HepG2 (cell line): ENCODE measurements around the gene IL16. TPM values are rescaled to one million over a fixed set of nuclear protein-coding genes. Genes with fewer than 3 reads are reported as not detected.

ENCODE experiments used
- ATAC-seq: fragments of 200-7000 bp; cut with Tn5 transposase; 3 replicates; pipeline ENCODE4 v1.9.1; 2020; ENCODE audit warnings: mild to moderate bottlenecking, moderate library complexity
- BruUV-seq: library from RNA; stranded (reverse); fragments of 400-500 nt; replicated peaks from 2 replicates; lab custom pipeline; 2021; lab: Mats Ljungman, UMichigan
- CTCF ChIA-PET: fragments of 300-600 bp; formaldehyde crosslinking; extraction: SDS; loops from one replicate; lab custom pipeline; 2021; ENCODE audit warnings: low total read pairs, inconsistent platforms, low intra/inter-chr PET ratio; lab: Yijun Ruan, JAX
- POLR2A ChIA-PET: fragments of 350-600 bp; sonication (Branson Sonifier 250); formaldehyde crosslinking; loops from one replicate; lab custom pipeline; 2020; ENCODE audit warnings: antibody characterized with exemption, inconsistent platforms; lab: Yijun Ruan, JAX
- DNase-seq: peaks from one replicate; pipeline ENCODE4 v3.0.0-alpha.2; 2015; ENCODE audit warnings: low spot score
- FAIRE-seq: peaks from 3 replicates; lab custom pipeline; 2011; peaks lifted over from hg19 to GRCh38; lab: Jason Lieb, UNC
- H2AFZ ChIP-seq: one replicate; pipeline ENCODE4 v1.6.1; 2011; ENCODE audit warnings: low read length, inconsistent platforms
- H3K27ac ChIP-seq: fragments of 300-600 bp; 3 replicates; pipeline ENCODE4 v1.8.0; 2011; ENCODE audit warnings: mixed run types, mild to moderate bottlenecking, mixed read lengths, low read length, inconsistent platforms; ENCODE audit not compliant: insufficient read depth; ENCODE audit errors: extremely low read length
- H3K27me3 ChIP-seq, 2 experiments: fragments of 200-600 bp in 1 of 2; 2 replicates in 1 of 2; 3 replicates in 1 of 2; pipeline versions ENCODE4 v1.6.0 to v1.8.0; 2011; ENCODE audit warnings: low read length in 2 of 2, mild to moderate bottlenecking in 2 of 2, moderate library complexity in 2 of 2, inconsistent platforms in 1 of 2; ENCODE audit not compliant: insufficient read depth in 2 of 2, control insufficient read depth in 1 of 2
- H3K36me3 ChIP-seq, 2 experiments: fragments of 200-600 bp in 1 of 2; replicated peaks in 1 of 2; 2 replicates in 1 of 2; 3 replicates in 1 of 2; pipeline versions ENCODE4 v1.5.1 to v1.8.0; 2011; ENCODE audit warnings: low read length in 2 of 2, inconsistent platforms in 1 of 2; ENCODE audit not compliant: insufficient read depth in 2 of 2, control insufficient read depth in 1 of 2
- H3K4me1 ChIP-seq: 2 replicates; pipeline ENCODE4 v1.5.1; 2012; ENCODE audit warnings: low read length, inconsistent platforms; ENCODE audit not compliant: insufficient read depth
- H3K4me2 ChIP-seq: 2 replicates; pipeline ENCODE4 v1.6.0; 2011; ENCODE audit warnings: low read depth, low read length, inconsistent platforms
- H3K4me3 ChIP-seq, 3 experiments: fragments of 200-600 bp in 1 of 3; sonication (generic), shearing (Covaris generic) in 1 of 3; replicated peaks in 1 of 3; 2 replicates each; pipeline ENCODE4 v1.5.1; 2011 to 2016; ENCODE audit warnings: low read length in 3 of 3, inconsistent platforms in 2 of 3, low read depth in 2 of 3, mild to moderate bottlenecking in 2 of 3, control low read depth in 1 of 3, mixed read lengths in 1 of 3; ENCODE audit not compliant: insufficient read depth in 1 of 3
- H3K79me2 ChIP-seq: one replicate; pipeline ENCODE4 v1.6.1; 2011; ENCODE audit warnings: low read length, inconsistent platforms; ENCODE audit not compliant: insufficient read depth
- H3K9ac ChIP-seq: 2 replicates; pipeline ENCODE4 v1.6.0; 2011; ENCODE audit warnings: mild to moderate bottlenecking, low read depth, low read length, inconsistent platforms; ENCODE audit not compliant: insufficient read depth
- H3K9me3 ChIP-seq: 2 replicates; pipeline ENCODE4 v1.5.1; 2012; ENCODE audit warnings: mild to moderate bottlenecking, low read length
- H4K20me1 ChIP-seq: 2 replicates; pipeline ENCODE4 v1.6.0; 2011; ENCODE audit warnings: inconsistent platforms, mild to moderate bottlenecking, low read length, moderate library complexity; ENCODE audit not compliant: insufficient read depth
- HCFC1 ChIP-seq: fragments of 150-350 bp; IDR thresholded peaks from 2 replicates; pipeline ENCODE4 v1.6.1; 2014; ENCODE audit warnings: low read depth, low read length
- MXD4 ChIP-seq: IDR thresholded peaks from 2 replicates; pipeline ENCODE4 v1.6.1; 2016; ENCODE audit warnings: mild to moderate bottlenecking, missing biosample characterization, missing genetic modification reagents
- POGZ ChIP-seq: sonication (generic); formaldehyde crosslinking; IDR thresholded peaks from 2 replicates; pipeline ENCODE4 v1.4.0; 2020; ENCODE audit warnings: mild to moderate bottlenecking, missing genetic modification reagents
- SCMH1 ChIP-seq: sonication (generic); formaldehyde crosslinking; IDR thresholded peaks from 2 replicates; pipeline ENCODE4 v1.9.0; 2021; ENCODE audit warnings: missing genetic modification reagents, mild to moderate bottlenecking, borderline replicate concordance
- SMC3 ChIP-seq: IDR thresholded peaks from 2 replicates; pipeline ENCODE4 v1.6.1; 2011; ENCODE audit warnings: low read length, improper control_type of control experiment
- SNAI1 ChIP-seq: sonication (generic); formaldehyde crosslinking; IDR thresholded peaks from 2 replicates; pipeline ENCODE4 v1.5.0; 2020; ENCODE audit warnings: mild to moderate bottlenecking, missing genetic modification reagents, borderline replicate concordance
- SRSF4 ChIP-seq: fragments of 200-400 bp; formaldehyde crosslinking; IDR thresholded peaks from one replicate; pipeline ENCODE4 v1.6.1; 2018; ENCODE audit warnings: mild to moderate bottlenecking, low read depth, low read length, moderate library complexity; ENCODE audit not compliant: poor library complexity, severe bottlenecking
- TCF12 ChIP-seq, 2 experiments: fragments of 450-650 bp in 1 of 2; sonication (generic) in 1 of 2; formaldehyde crosslinking in 1 of 2; IDR thresholded peaks; 2 replicates each; pipeline versions ENCODE4 v1.6.1 to v1.8.0; 2017 to 2022; ENCODE audit warnings: antibody characterized with exemption in 1 of 2, mild to moderate bottlenecking in 1 of 2, missing genetic modification reagents in 1 of 2, moderate library complexity in 1 of 2
- ZFAT ChIP-seq: sonication (generic); formaldehyde crosslinking; conservative IDR thresholded peaks from 2 replicates; pipeline ENCODE4 v1.8.1; 2023; ENCODE audit warnings: missing genetic modification reagents, inconsistent platforms
- ZNF629 ChIP-seq: sonication (generic); formaldehyde crosslinking; conservative IDR thresholded peaks from 2 replicates; pipeline ENCODE4 v1.5.0; 2020; ENCODE audit warnings: missing genetic modification reagents
- ZNF652 ChIP-seq: IDR thresholded peaks from 2 replicates; pipeline ENCODE4 v1.6.1; 2016; ENCODE audit warnings: low read depth, borderline replicate concordance
- ZSCAN12 ChIP-seq: sonication (generic); formaldehyde crosslinking; IDR thresholded peaks from 2 replicates; pipeline ENCODE4 v1.9.0; 2021; ENCODE audit warnings: mild to moderate bottlenecking, missing genetic modification reagents
- WGBS: methylation state at CpG from one replicate; pipeline ENCODE4 v1.1.6; 2017; ENCODE audit warnings: low lambda C conversion rate; 5-methylcytosine and 5-hydroxymethylcytosine counted together
- in situ Hi-C: cut with HindIII; loops from 2 replicates; pipeline ENCODE4 v1.10.0; 2017; ENCODE audit warnings: low pct_unique_long_range_greater_than_20kb; ENCODE audit not compliant: extremely low pct_ligation_motif_present
- intact Hi-C: fragments of 100-400 bp; cut with micrococcal nuclease; formaldehyde crosslinking; loops from one replicate; pipeline ENCODE4 v1.10.0; 2022; ENCODE audit not compliant: unreplicated experiment
- polyA plus RNA-seq, 8 experiments: library from polyadenylated mRNA; depleted of rRNA in 3 of 8; stranded (reverse) in 7 of 8; unstranded in 1 of 8; fragments of >200 nt; fragmentation: Illumina TruSeq in 4 of 8; extraction: Trizol in 4 of 8; gene quantifications; 2 replicates each; pipeline versions ENCODE4 v1.2.1 to v1.2.3, GENCODE V29; 2011 to 2016; ENCODE audit warnings: low read depth in 4 of 8, missing spikeins in 1 of 8, mixed read lengths in 1 of 8; ENCODE audit not compliant: insufficient read depth in 1 of 8
- total RNA-seq, 5 experiments: library from RNA; depleted of rRNA; stranded (reverse); fragments of >200 nt; fragmentation: Illumina TruSeq; extraction: Trizol; gene quantifications; 2 replicates each; pipeline ENCODE4 v1.2.3, GENCODE V29; 2016; ENCODE audit warnings: low read depth in 1 of 5
- TF ChIP-seq, protein P1 (sequence below): sonication (generic); formaldehyde crosslinking; IDR thresholded peaks from 2 replicates; pipeline ENCODE4 v1.4.0; 2020; ENCODE audit warnings: mild to moderate bottlenecking, missing genetic modification reagents
- TF ChIP-seq, protein P2 (sequence below): sonication (generic); formaldehyde crosslinking; IDR thresholded peaks from 2 replicates; pipeline ENCODE4 v1.5.0; 2020; ENCODE audit warnings: missing genetic modification reagents
- TF ChIP-seq, protein P3 (sequence below): sonication (generic); formaldehyde crosslinking; IDR thresholded peaks from 2 replicates; pipeline ENCODE4 v1.4.0; 2020; ENCODE audit warnings: mild to moderate bottlenecking, missing genetic modification reagents
- TF ChIP-seq, protein P4 (sequence below): sonication (generic); formaldehyde crosslinking; IDR thresholded peaks from 2 replicates; pipeline ENCODE4 v1.8.0; 2023; ENCODE audit warnings: mild to moderate bottlenecking, missing genetic modification reagents

The IL16 gene
- total and polyA plus RNA-seq, 2 of the 13 experiments (the other 11 are each of a cell fraction or from before 2014, with no cell fraction given), result 0.03 TPM; not detected in 1

DNA sequence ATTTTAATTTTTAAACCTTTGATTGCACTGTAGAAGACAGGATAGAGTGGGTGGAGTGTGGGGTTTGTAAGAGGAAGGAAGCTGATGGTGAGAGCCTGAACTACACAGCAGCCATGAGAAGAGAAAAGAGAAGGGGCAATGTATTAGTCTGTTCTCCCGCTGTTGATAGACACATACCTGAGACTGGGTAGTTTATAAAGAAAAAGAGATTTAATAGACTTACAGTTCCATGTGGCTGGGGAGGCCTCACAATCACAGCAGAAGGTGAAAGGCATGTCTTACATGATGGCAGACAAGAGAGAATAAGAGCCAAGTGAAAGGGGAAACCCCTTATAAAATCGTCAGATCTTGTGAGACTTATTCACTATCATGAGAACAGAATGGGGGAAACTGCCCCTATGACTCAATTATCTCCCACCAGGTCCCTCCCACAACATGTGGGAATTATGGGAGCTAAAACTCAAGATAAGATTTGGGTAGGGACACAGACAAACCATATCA is 90.0 kb downstream of the IL16 start:
- no peak for ATAC-seq
- no peak overlapping the region for H2AFZ ChIP-seq
- CTCF ChIA-PET, result no interaction called here
- H3K4me3 ChIP-seq, result no peak overlapping the region
- H4K20me1 ChIP-seq, result no peaks in the 10 kb centered on the region; the same call in 1 of the 2 replicates
- in situ Hi-C loops, result no loop called here
- no peak for DNase-seq
- POLR2A ChIA-PET, result no interaction called here
- no peaks in the 10 kb centered on the region for H3K79me2 ChIP-seq
- H3K4me1 ChIP-seq, result no peaks in the 10 kb centered on the region
- H3K27ac ChIP-seq, result no peak overlapping the region
- peaks cover 1 to 19% of the 10 kb centered on the region in 2 experiments; a peak in 2 of 5 replicates for H3K27me3 ChIP-seq
- no peaks in the 10 kb centered on the region for H3K36me3 ChIP-seq
- FAIRE-seq, result no peak
- no peak for TF ChIP-seq MXD4 (CRISPR knock-in tag)
- TF ChIP-seq, protein P1, sequence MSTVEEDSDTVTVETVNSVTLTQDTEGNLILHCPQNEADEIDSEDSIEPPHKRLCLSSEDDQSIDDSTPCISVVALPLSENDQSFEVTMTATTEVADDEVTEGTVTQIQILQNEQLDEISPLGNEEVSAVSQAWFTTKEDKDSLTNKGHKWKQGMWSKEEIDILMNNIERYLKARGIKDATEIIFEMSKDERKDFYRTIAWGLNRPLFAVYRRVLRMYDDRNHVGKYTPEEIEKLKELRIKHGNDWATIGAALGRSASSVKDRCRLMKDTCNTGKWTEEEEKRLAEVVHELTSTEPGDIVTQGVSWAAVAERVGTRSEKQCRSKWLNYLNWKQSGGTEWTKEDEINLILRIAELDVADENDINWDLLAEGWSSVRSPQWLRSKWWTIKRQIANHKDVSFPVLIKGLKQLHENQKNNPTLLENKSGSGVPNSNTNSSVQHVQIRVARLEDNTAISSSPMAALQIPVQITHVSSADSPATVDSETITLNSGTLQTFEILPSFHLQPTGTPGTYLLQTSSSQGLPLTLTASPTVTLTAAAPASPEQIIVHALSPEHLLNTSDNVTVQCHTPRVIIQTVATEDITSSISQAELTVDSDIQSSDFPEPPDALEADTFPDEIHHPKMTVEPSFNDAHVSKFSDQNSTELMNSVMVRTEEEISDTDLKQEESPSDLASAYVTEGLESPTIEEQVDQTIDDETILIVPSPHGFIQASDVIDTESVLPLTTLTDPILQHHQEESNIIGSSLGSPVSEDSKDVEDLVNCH (CRISPR knock-in tag), result no peak
- no peak for TF ChIP-seq SRSF4
- TF ChIP-seq, protein P2, sequence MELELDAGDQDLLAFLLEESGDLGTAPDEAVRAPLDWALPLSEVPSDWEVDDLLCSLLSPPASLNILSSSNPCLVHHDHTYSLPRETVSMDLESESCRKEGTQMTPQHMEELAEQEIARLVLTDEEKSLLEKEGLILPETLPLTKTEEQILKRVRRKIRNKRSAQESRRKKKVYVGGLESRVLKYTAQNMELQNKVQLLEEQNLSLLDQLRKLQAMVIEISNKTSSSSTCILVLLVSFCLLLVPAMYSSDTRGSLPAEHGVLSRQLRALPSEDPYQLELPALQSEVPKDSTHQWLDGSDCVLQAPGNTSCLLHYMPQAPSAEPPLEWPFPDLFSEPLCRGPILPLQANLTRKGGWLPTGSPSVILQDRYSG, result no peak
- TF ChIP-seq TCF12 (IDR thresholded peaks at IDR 0.05), result no peak
- TF ChIP-seq TCF12 (CRISPR knock-in tag; IDR thresholded peaks at IDR 0.05), result no peak
- TF ChIP-seq, protein P3, sequence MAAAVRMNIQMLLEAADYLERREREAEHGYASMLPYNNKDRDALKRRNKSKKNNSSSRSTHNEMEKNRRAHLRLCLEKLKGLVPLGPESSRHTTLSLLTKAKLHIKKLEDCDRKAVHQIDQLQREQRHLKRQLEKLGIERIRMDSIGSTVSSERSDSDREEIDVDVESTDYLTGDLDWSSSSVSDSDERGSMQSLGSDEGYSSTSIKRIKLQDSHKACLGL (CRISPR knock-in tag), result no peak
- TF ChIP-seq SCMH1 (CRISPR knock-in tag), result no peak
- no peak for TF ChIP-seq SNAI1 (CRISPR knock-in tag)
- TF ChIP-seq SMC3, result no peak
- TF ChIP-seq, protein P4, sequence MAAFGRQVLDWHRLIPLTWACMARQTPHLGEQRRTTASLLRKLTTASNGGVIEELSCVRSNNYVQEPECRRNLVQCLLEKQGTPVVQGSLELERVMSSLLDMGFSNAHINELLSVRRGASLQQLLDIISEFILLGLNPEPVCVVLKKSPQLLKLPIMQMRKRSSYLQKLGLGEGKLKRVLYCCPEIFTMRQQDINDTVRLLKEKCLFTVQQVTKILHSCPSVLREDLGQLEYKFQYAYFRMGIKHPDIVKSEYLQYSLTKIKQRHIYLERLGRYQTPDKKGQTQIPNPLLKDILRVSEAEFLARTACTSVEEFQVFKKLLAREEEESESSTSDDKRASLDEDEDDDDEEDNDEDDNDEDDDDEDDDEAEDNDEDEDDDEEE (CRISPR knock-in tag), result no peak
- no peak for TF ChIP-seq ZNF629 (CRISPR knock-in tag)
- TF ChIP-seq ZFAT, result no peak
- no peak for TF ChIP-seq POGZ
- TF ChIP-seq HCFC1, result no peak
- TF ChIP-seq ZNF652 (CRISPR knock-in tag), result no peak
- TF ChIP-seq ZSCAN12 (CRISPR knock-in tag), result no peak
- no peaks in the 10 kb centered on the region for H3K9me3 ChIP-seq
- intact Hi-C loops, result no loop called here
- BruUV-seq, result no TSS peak
- no peak overlapping the region for H3K4me2 ChIP-seq
- no peak overlapping the region for H3K9ac ChIP-seq
- 38% methylated on average over 2 of the region's 2 CpGs for WGBS
